GM12878 (cell line): Measurements from ENCODE around the gene ISG20. TPM values are rescaled to one million over a fixed set of nuclear protein-coding genes. Genes with fewer than 3 reads are reported as not detected.

Source experiments
- ATAC-seq: fragments of 200-7000 bp; cut with Tn5 transposase; 3 replicates; pipeline ENCODE4 v1.9.1; 2020; ENCODE audit warnings: mild to moderate bottlenecking, moderate library complexity
- BruUV-seq: library from RNA; stranded (reverse); fragments of 400-500 nt; replicated peaks from 2 replicates; lab custom pipeline; 2021; lab: Mats Ljungman, UMichigan
- CTCF ChIA-PET: fragments of 300-600 bp; sonication (Branson Sonifier 250); formaldehyde crosslinking; extraction: SDS; loops from one replicate; lab custom pipeline; 2021; ENCODE audit warnings: inconsistent platforms; lab: Yijun Ruan, JAX
- POLR2A ChIA-PET: fragments of 350-600 bp; formaldehyde crosslinking; extraction: SDS; loops from one replicate; lab custom pipeline; 2021; ENCODE audit warnings: inconsistent platforms; lab: Charles Lee
- RAD21 ChIA-PET: fragments of 300-600 bp; sonication (Branson Sonifier 250); formaldehyde crosslinking; loops from one replicate; lab custom pipeline; 2023; ENCODE audit warnings: antibody characterized with exemption; ENCODE audit not compliant: unreplicated experiment; lab: Charles Lee
- SMC1A ChIA-PET: fragments of 300-600 bp; sonication (Branson Sonifier 250); formaldehyde crosslinking; loops from one replicate; lab custom pipeline; 2023; ENCODE audit not compliant: unreplicated experiment, uncharacterized antibody; lab: Charles Lee
- DNase-seq: peaks from one replicate; pipeline ENCODE4 v3.0.0-alpha.2; 2011; ENCODE audit warnings: low read depth, low spot score
- FAIRE-seq: peaks from 3 replicates; lab custom pipeline; 2011; peaks lifted over from hg19 to GRCh38; lab: Jason Lieb, UNC
- H2AFZ ChIP-seq: 2 replicates; pipeline ENCODE4 v1.6.0; 2011; ENCODE audit warnings: low read depth, low read length, control low read depth; ENCODE audit not compliant: control insufficient read depth
- H3K27ac ChIP-seq: 2 replicates; pipeline ENCODE4 v1.5.1; 2011; ENCODE audit warnings: control low read depth; ENCODE audit not compliant: control insufficient read depth, insufficient read depth
- H3K27me3 ChIP-seq, 2 experiments: replicated peaks in 1 of 2; 2 replicates each; pipeline versions ENCODE4 v1.6.0 to v1.6.1; 2011; ENCODE audit warnings: low read length in 1 of 2; ENCODE audit not compliant: control insufficient read depth in 2 of 2, insufficient read depth in 2 of 2
- H3K36me3 ChIP-seq, 2 experiments: 2 replicates each; pipeline ENCODE4 v1.5.1; 2011; ENCODE audit warnings: low read length in 1 of 2; ENCODE audit not compliant: control insufficient read depth in 2 of 2, insufficient read depth in 2 of 2
- H3K4me1 ChIP-seq: 2 replicates; pipeline ENCODE4 v1.6.1; 2011; ENCODE audit warnings: mild to moderate bottlenecking, low read length, moderate library complexity, mixed read lengths; ENCODE audit not compliant: control insufficient read depth, insufficient read depth
- H3K4me2 ChIP-seq: 2 replicates; pipeline ENCODE4 v1.6.0; 2011; ENCODE audit warnings: control low read depth; ENCODE audit not compliant: control insufficient read depth, insufficient read depth
- H3K4me3 ChIP-seq: fragments of 200-600 bp; sonication (generic); 2 replicates; pipeline ENCODE4 v1.5.1; 2016
- H3K79me2 ChIP-seq: 2 replicates; pipeline ENCODE4 v1.6.0; 2011; ENCODE audit warnings: low read length; ENCODE audit not compliant: control insufficient read depth, insufficient read depth
- H3K9ac ChIP-seq: 2 replicates; pipeline ENCODE4 v1.8.0; 2011; ENCODE audit warnings: low read length, control low read depth, mixed read lengths; ENCODE audit not compliant: control insufficient read depth, insufficient read depth
- H3K9me3 ChIP-seq: replicated peaks from 3 replicates; pipeline ENCODE4 v1.5.1; 2011; ENCODE audit warnings: mild to moderate bottlenecking, low read length; ENCODE audit not compliant: control insufficient read depth, insufficient read depth
- H4K20me1 ChIP-seq: 2 replicates; pipeline ENCODE4 v1.6.0; 2011; ENCODE audit not compliant: control insufficient read depth, insufficient read depth
- EED ChIP-seq: sonication (generic); IDR thresholded peaks from 2 replicates; pipeline ENCODE4 v1.6.1; 2016; ENCODE audit warnings: antibody characterized with exemption, low read depth
- IKZF1 ChIP-seq: fragments of 450-650 bp; conservative IDR thresholded peaks from 2 replicates; pipeline ENCODE4 v1.6.1; 2017; ENCODE audit warnings: antibody characterized with exemption, mild to moderate bottlenecking
- IKZF2 ChIP-seq, 2 experiments: fragments of 450-650 bp; IDR thresholded peaks; 2 replicates each; pipeline ENCODE4 v1.6.1; 2017; ENCODE audit warnings: mild to moderate bottlenecking in 2 of 2, moderate library complexity in 2 of 2
- MEF2A ChIP-seq: IDR thresholded peaks from 2 replicates; pipeline ENCODE4 v1.6.1; 2011; ENCODE audit warnings: low read depth, mild to moderate bottlenecking, low read length, moderate library complexity; ENCODE audit not compliant: insufficient read depth
- MTA2 ChIP-seq: fragments of 450-650 bp; IDR thresholded peaks from 2 replicates; pipeline ENCODE4 v1.6.1; 2016; ENCODE audit warnings: low read depth, mild to moderate bottlenecking, moderate library complexity
- PAX8 ChIP-seq: fragments of 450-650 bp; IDR thresholded peaks from 2 replicates; pipeline ENCODE4 v1.6.1; 2017; ENCODE audit warnings: mild to moderate bottlenecking, moderate library complexity
- PRDM15 ChIP-seq: fragments of 450-650 bp; formaldehyde crosslinking; IDR thresholded peaks from 2 replicates; pipeline ENCODE4 v1.4.0; 2020; ENCODE audit warnings: mild to moderate bottlenecking, moderate library complexity
- SPI1 ChIP-seq: IDR thresholded peaks from 2 replicates; pipeline ENCODE4 v1.6.1; 2011; ENCODE audit warnings: low read depth, mild to moderate bottlenecking, low read length, moderate library complexity, borderline replicate concordance; ENCODE audit not compliant: insufficient read depth
- USF2 ChIP-seq: IDR thresholded peaks from 2 replicates; pipeline ENCODE4 v1.6.1; 2011; ENCODE audit warnings: low read depth, low read length, improper control_type of control experiment, borderline replicate concordance
- WGBS: methylation state at CpG from one replicate; pipeline ENCODE4 v1.1.6; 2016; ENCODE audit warnings: low lambda C conversion rate; ENCODE audit not compliant: insufficient replicate concordance, insufficient coverage; ENCODE audit errors: missing lambda C conversion rate; 5-methylcytosine and 5-hydroxymethylcytosine counted together
- in situ Hi-C: fragments of 300-500 bp; cut with MboI; formaldehyde crosslinking; loops from 9 replicates; pipeline ENCODE4 v1.14.3; 2018; ENCODE audit warnings: mixed read lengths
- intact Hi-C: fragments of 100-400 bp; cut with micrococcal nuclease; formaldehyde crosslinking; loops from one replicate; pipeline ENCODE4 v1.14.2; 2022; ENCODE audit not compliant: unreplicated experiment
- polyA plus RNA-seq, 11 experiments: library from polyadenylated mRNA; depleted of rRNA in 4 of 11; unstranded in 6 of 11; stranded (reverse) in 5 of 11; fragments of >200 nt; fragmentation: Nextera tagmentation in 4 of 11; fragmentation: Illumina TruSeq in 1 of 11; extraction: Ambion mirVana in 4 of 11; extraction: Trizol in 1 of 11; gene quantifications; 1 replicate in 1 of 11; 2 replicates in 10 of 11; pipeline versions ENCODE4 v1.2.1 to v1.2.3, GENCODE V29; 2011 to 2016; ENCODE audit warnings: inconsistent platforms in 2 of 11, missing spikeins in 2 of 11, low read depth in 1 of 11
- total RNA-seq, 4 experiments: library from RNA; depleted of rRNA in 3 of 4; stranded (reverse); fragments of >200 nt in 3 of 4; fragmentation: Illumina TruSeq in 1 of 4; extraction: Trizol in 1 of 4; gene quantifications; 2 replicates each; pipeline versions ENCODE4 v1.2.1 to v1.2.3, GENCODE V29; 2013 to 2021
- TF ChIP-seq, protein P1 (sequence below): IDR thresholded peaks from 2 replicates; pipeline ENCODE4 v1.6.1; 2011; ENCODE audit warnings: borderline replicate concordance, low read depth, mild to moderate bottlenecking, moderate library complexity, low read length; ENCODE audit not compliant: insufficient read depth, poor library complexity, severe bottlenecking
- TF ChIP-seq, protein P2 (sequence below): fragments of 450-650 bp; IDR thresholded peaks from 2 replicates; pipeline ENCODE4 v1.6.1; 2017; ENCODE audit warnings: borderline replicate concordance

ISG20 gene
- total and polyA plus RNA-seq, 10 of the 15 experiments (the other 5 are each of a cell fraction or from before 2014, with no cell fraction given) = 23.4 to 210 (median 85.9) TPM

DNA sequence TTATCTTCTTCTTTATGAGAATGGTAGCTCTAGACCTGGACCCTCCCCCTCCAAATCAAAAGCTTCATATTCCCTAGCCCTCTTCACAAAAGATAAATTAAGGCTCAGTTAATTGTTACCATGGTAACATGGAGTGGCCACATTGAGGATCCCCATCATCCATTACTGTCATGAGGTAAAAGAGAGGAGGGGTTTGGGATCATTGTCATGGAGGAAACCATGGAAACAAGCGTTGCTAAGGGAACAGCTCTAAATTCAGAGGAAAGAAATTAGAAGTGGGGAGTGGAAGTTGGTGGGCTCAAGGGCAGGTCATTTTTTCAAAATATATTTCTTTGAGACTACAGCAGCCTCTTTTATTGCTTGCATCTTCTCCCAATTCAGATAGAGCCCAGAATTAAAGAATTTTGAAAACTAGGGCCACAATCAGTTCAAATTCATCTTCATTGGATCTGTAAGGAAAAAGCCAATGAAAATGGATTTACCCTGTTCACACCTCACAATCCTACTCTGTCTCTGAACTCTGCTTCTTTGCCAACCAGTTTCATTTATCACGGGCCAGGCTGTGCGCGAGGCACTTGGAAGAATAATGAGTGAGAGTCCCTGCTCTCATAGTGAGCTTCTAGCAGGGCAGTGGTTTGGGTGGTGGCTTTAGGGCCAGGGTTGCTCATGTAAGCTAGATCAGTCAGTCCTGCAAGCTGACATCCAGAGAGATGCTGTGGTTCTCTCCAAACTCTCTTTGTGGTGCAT lies 29.3 kb upstream of the ISG20 start (continued):
- no peak for TF ChIP-seq USF2

DNA sequence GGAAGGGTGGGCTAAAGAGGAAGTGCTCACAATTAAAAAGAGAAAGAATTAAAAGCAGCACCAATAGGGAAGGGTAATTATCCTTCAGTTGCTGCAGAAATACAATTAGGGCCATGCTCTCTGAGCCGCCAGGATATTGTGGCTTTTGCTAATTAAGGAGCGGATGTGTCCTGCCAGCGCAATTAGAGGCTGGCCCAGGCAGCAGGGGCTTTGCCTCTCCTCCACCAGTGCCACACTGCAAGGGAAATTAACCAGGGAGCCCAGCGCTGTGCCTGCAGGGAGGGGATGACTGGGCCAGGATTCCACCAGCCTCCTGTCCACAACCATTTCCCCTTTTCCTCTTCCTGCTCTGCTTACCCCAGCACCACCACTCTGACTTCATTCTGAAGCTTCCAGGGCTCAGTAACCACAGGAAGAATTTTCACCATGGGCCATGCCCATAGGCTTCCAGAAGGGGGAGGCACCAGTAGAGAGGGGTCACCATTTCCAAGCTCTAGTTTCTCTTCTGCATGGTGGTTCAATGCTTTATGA lies 28.1 kb upstream of the ISG20 start:
- Histone ChIP-seq H3K9me3 (no peaks in the 10 kb centered on the region), H3K36me3 (no peaks in the 10 kb centered on the region), H3K4me2 (no peak overlapping the region), H3K4me1 (peaks cover 21% of the 10 kb centered on the region), H3K27ac (no peak overlapping the region), H3K27me3 (peaks cover 6 to 13% of the 10 kb centered on the region in 2 experiments; a peak in 3 of 4 replicates), H3K4me3 (no peak overlapping the region), H3K9ac (no peak overlapping the region), H4K20me1 (no peaks in the 10 kb centered on the region), H3K79me2 (no peaks in the 10 kb centered on the region), H2AFZ (no peak overlapping the region)
- BruUV-seq = no TSS peak
- TF ChIP-seq, protein P1, sequence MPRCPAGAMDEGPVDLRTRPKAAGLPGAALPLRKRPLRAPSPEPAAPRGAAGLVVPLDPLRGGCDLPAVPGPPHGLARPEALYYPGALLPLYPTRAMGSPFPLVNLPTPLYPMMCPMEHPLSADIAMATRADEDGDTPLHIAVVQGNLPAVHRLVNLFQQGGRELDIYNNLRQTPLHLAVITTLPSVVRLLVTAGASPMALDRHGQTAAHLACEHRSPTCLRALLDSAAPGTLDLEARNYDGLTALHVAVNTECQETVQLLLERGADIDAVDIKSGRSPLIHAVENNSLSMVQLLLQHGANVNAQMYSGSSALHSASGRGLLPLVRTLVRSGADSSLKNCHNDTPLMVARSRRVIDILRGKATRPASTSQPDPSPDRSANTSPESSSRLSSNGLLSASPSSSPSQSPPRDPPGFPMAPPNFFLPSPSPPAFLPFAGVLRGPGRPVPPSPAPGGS = no peak
- TF ChIP-seq, protein P2, sequence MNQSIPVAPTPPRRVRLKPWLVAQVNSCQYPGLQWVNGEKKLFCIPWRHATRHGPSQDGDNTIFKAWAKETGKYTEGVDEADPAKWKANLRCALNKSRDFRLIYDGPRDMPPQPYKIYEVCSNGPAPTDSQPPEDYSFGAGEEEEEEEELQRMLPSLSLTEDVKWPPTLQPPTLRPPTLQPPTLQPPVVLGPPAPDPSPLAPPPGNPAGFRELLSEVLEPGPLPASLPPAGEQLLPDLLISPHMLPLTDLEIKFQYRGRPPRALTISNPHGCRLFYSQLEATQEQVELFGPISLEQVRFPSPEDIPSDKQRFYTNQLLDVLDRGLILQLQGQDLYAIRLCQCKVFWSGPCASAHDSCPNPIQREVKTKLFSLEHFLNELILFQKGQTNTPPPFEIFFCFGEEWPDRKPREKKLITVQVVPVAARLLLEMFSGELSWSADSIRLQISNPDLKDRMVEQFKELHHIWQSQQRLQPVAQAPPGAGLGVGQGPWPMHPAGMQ = no peak
- TF ChIP-seq PAX8 = no peak
- TF ChIP-seq EED = peak; percentile 36; the same call in 1 of the 2 replicates
- peak in 1 of 2 experiments; percentile 53; a peak in 2 of 4 replicates for TF ChIP-seq IKZF2 (IDR thresholded peaks at IDR 0.05)
- TF ChIP-seq MEF2A = no peak
- TF ChIP-seq SPI1 = peak; percentile 21; the same call in 1 of the 2 replicates
- TF ChIP-seq MTA2 = peak; percentile 79
- TF ChIP-seq PRDM15 (CRISPR knock-in tag) = no peak
- TF ChIP-seq IKZF1 = peak; percentile 26; the same call in 1 of the 2 replicates
- no peak for DNase-seq
- ATAC-seq = peak; percentile 58
- ChIA-PET SMC1A (no interaction called here), RAD21 (no interaction called here), CTCF (interaction anchor here (1.1 to 1.2 kb wide), 2 partner anchors 14 to 88 kb away, joined by 3 read pairs; no protein-coding TSS in a partner anchor), POLR2A (interaction anchor here (0.9 kb wide), 1 partner anchor 11 kb away, joined by 3 read pairs; no protein-coding TSS in a partner anchor)
- FAIRE-seq = no peak
- WGBS = 6% methylated on average over 4 of the region's 4 CpGs
- in situ Hi-C loops (no loop called here), intact Hi-C loops (no loop called here)
